K562 (cell line): ENCODE data around the gene SIGLEC11. TPM values are rescaled to one million over a fixed set of nuclear protein-coding genes. Genes with fewer than 3 reads are reported as not detected.

Experiments used
- CBFA2T3 ChIP-seq: fragments of 450-650 bp; IDR thresholded peaks from 2 replicates; pipeline ENCODE4 v1.6.1; 2017
- FIP1L1 ChIP-seq: fragments of 200-400 bp; formaldehyde crosslinking; IDR thresholded peaks from 2 replicates; pipeline ENCODE4 v1.6.1; 2018; ENCODE audit warnings: mild to moderate bottlenecking, low read depth, low read length; ENCODE audit not compliant: poor library complexity, severe bottlenecking
- JUNB ChIP-seq: fragments of 450-650 bp; formaldehyde crosslinking; conservative IDR thresholded peaks from 2 replicates; pipeline ENCODE4 v1.4.0; 2020; ENCODE audit warnings: mild to moderate bottlenecking
- POLR2A ChIP-seq: fragments of 450-650 bp; conservative IDR thresholded peaks from 2 replicates; pipeline ENCODE4 v1.6.1; 2016
- RUNX1 ChIP-seq: sonication (generic); IDR thresholded peaks from 2 replicates; pipeline ENCODE4 v1.6.1; 2016; ENCODE audit warnings: antibody characterized with exemption, low read depth
- THRAP3 ChIP-seq: fragments of 450-650 bp; IDR thresholded peaks from 2 replicates; pipeline ENCODE4 v1.6.1; 2016; ENCODE audit warnings: mild to moderate bottlenecking, inconsistent platforms, borderline replicate concordance
- ZNF785 ChIP-seq: fragments of 250-450 bp; sonication (Bioruptor Pico); IDR thresholded peaks from 2 replicates; pipeline ENCODE4 v1.4.0; 2020; ENCODE audit warnings: mild to moderate bottlenecking
- polyA plus RNA-seq, 8 experiments: library from polyadenylated mRNA; depleted of rRNA in 4 of 8; stranded (reverse) in 5 of 8; unstranded in 3 of 8; fragments of >200 nt; fragmentation: Nextera tagmentation in 2 of 8; fragmentation: Illumina TruSeq in 1 of 8; extraction: Ambion mirVana in 2 of 8; extraction: Trizol in 1 of 8; gene quantifications; 2 replicates each; pipeline versions ENCODE4 v1.2.1 to v1.2.3, GENCODE V29; 2011 to 2014; ENCODE audit warnings: inconsistent platforms in 1 of 8, missing spikeins in 1 of 8
- total RNA-seq, 7 experiments: library from RNA; depleted of rRNA in 6 of 7; stranded (reverse); fragments of >200 nt in 6 of 7; fragmentation: Illumina TruSeq in 2 of 7; extraction: Trizol in 2 of 7; gene quantifications; 2 replicates each; pipeline versions ENCODE4 v1.2.1 to v1.2.3, GENCODE V29; 2011 to 2021; ENCODE audit warnings: low replicate concordance in 1 of 7
- TF ChIP-seq, protein P1 (sequence below): fragments of 450-650 bp; IDR thresholded peaks from 2 replicates; pipeline ENCODE4 v1.6.1; 2016; ENCODE audit warnings: low read depth
- TF ChIP-seq, protein P2 (sequence below), 2 experiments: fragments of 450-650 bp in 1 of 2; sonication (generic) in 1 of 2; formaldehyde crosslinking in 1 of 2; IDR thresholded peaks; 2 replicates each; pipeline versions ENCODE4 v1.7.1 to v1.9.0; 2016 to 2022; ENCODE audit warnings: inconsistent platforms in 1 of 2, mild to moderate bottlenecking in 1 of 2, missing genetic modification reagents in 1 of 2
- TF ChIP-seq, protein P3 (sequence below): fragments of 250-450 bp; sonication (Bioruptor Pico); IDR thresholded peaks from 2 replicates; pipeline ENCODE4 v1.8.0; 2021; ENCODE audit warnings: moderate library complexity, mild to moderate bottlenecking, inconsistent platforms

Gene SIGLEC11
- total and polyA plus RNA-seq, 9 of the 15 experiments (the other 6 are each of a cell fraction or from before 2014, with no cell fraction given), result not detected

DNA sequence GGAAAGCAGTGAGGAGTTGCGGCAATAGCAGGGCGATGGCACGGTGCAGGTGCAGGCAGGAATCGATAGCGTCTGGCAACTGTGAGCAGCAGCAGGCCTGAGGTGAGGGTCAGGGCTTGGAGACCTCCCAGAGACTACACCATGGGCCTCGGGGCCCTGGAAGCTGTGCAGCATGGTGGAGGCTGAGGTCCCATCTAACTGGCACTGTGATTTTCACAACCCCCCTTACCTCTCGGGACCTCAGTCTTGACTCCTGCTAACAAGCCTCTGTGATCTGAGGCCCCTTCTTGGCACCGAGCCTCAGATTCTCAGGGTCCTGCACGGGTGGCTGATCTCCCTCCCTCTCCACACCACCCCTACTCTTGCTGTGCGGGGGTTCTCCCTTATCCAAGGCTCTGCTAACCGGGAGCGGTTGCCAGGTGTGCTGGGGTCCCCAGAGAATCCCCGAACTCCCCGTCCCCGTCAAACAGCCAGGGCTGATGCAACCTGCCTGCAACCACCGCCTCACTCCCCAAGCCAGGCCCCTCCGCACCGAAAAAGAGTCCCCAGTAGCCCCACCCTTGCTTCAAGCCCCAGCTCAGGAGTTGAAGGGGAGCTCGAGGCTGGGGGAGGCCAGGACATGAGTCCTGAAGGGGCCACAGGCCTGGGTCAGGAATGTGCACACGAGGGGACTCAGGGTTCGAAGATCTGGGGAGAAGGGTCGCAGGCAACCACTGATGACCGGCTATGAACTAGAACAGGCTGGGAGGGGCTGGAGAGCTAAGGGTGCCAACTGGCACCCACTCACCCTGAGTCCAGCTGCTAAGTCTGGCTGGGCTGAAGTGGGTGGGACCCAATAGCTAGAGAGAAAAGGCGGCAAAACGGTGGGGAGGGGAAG, 36.7 kb downstream of the SIGLEC11 start (continued):
- TF ChIP-seq, protein P1, sequence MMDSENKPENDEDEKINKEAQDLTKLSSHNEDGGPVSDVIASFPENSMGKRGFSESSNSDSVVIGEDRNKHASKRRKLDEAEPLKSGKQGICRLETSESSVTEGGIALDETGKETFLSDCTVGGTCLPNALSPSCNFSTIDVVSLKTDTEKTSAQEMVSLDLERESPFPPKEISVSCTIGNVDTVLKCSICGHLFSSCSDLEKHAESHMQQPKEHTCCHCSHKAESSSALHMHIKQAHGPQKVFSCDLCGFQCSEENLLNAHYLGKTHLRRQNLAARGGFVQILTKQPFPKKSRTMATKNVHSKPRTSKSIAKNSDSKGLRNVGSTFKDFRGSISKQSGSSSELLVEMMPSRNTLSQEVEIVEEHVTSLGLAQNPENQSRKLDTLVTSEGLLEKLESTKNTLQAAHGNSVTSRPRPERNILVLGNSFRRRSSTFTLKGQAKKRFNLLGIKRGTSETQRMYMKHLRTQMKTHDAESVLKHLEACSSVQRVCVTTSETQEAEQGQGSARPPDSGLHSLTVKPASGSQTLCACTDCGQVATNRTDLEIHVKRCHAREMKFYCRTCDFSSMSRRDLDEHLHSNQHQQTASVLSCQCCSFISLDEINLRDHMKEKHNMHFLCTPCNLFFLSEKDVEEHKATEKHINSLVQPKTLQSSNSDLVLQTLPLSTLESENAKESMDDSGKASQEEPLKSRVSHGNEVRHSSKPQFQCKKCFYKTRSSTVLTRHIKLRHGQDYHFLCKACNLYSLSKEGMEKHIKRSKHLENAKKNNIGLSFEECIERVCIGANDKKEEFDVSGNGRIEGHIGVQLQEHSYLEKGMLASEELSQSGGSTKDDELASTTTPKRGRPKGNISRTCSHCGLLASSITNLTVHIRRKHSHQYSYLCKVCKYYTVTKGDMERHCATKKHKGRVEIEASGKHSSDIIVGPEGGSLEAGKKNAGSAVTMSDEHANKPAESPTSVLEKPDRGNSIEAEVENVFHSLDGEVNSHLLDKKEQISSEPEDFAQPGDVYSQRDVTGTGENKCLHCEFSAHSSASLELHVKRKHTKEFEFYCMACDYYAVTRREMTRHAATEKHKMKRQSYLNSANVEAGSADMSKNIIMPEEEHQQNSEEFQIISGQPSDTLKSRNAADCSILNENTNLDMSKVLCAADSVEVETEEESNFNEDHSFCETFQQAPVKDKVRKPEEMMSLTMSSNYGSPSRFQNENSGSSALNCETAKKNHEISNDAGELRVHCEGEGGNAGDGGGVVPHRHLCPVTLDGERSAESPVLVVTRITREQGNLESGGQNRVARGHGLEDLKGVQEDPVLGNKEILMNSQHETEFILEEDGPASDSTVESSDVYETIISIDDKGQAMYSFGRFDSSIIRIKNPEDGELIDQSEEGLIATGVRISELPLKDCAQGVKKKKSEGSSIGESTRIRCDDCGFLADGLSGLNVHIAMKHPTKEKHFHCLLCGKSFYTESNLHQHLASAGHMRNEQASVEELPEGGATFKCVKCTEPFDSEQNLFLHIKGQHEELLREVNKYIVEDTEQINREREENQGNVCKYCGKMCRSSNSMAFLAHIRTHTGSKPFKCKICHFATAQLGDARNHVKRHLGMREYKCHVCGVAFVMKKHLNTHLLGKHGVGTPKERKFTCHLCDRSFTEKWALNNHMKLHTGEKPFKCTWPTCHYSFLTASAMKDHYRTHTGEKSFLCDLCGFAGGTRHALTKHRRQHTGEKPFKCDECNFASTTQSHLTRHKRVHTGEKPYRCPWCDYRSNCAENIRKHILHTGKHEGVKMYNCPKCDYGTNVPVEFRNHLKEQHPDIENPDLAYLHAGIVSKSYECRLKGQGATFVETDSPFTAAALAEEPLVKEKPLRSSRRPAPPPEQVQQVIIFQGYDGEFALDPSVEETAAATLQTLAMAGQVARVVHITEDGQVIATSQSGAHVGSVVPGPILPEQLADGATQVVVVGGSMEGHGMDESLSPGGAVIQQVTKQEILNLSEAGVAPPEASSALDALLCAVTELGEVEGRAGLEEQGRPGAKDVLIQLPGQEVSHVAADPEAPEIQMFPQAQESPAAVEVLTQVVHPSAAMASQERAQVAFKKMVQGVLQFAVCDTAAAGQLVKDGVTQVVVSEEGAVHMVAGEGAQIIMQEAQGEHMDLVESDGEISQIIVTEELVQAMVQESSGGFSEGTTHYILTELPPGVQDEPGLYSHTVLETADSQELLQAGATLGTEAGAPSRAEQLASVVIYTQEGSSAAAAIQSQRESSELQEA, result no peak
- no peak for TF ChIP-seq JUNB (CRISPR knock-in tag)
- TF ChIP-seq FIP1L1, result no peak
- no peak for TF ChIP-seq RUNX1
- no peak; the same call in 1 of the 2 replicates for TF ChIP-seq POLR2A
- no peak for TF ChIP-seq THRAP3
- TF ChIP-seq ZNF785, result no peak
- TF ChIP-seq, protein P2, sequence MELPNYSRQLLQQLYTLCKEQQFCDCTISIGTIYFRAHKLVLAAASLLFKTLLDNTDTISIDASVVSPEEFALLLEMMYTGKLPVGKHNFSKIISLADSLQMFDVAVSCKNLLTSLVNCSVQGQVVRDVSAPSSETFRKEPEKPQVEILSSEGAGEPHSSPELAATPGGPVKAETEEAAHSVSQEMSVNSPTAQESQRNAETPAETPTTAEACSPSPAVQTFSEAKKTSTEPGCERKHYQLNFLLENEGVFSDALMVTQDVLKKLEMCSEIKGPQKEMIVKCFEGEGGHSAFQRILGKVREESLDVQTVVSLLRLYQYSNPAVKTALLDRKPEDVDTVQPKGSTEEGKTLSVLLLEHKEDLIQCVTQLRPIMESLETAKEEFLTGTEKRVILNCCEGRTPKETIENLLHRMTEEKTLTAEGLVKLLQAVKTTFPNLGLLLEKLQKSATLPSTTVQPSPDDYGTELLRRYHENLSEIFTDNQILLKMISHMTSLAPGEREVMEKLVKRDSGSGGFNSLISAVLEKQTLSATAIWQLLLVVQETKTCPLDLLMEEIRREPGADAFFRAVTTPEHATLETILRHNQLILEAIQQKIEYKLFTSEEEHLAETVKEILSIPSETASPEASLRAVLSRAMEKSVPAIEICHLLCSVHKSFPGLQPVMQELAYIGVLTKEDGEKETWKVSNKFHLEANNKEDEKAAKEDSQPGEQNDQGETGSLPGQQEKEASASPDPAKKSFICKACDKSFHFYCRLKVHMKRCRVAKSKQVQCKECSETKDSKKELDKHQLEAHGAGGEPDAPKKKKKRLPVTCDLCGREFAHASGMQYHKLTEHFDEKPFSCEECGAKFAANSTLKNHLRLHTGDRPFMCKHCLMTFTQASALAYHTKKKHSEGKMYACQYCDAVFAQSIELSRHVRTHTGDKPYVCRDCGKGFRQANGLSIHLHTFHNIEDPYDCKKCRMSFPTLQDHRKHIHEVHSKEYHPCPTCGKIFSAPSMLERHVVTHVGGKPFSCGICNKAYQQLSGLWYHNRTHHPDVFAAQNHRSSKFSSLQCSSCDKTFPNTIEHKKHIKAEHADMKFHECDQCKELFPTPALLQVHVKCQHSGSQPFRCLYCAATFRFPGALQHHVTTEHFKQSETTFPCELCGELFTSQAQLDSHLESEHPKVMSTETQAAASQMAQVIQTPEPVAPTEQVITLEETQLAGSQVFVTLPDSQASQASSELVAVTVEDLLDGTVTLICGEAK (IDR thresholded peaks at IDR 0.05), result no peak
- TF ChIP-seq, protein P2 (CRISPR knock-in tag; IDR thresholded peaks at IDR 0.05), result no peak
- no peak for TF ChIP-seq CBFA2T3
- TF ChIP-seq, protein P3, sequence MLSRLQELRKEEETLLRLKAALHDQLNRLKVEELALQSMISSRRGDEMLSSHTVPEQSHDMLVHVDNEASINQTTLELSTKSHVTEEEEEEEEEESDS (CRISPR knock-in tag), result no peak
